GM12872 (cell line): Measurements from ENCODE around the gene NPW.

Experiments
- TF ChIP-seq, protein P1 (sequence below): IDR thresholded peaks from 3 replicates; pipeline ENCODE4 v1.5.1; 2011; ENCODE audit warnings: low read depth, mild to moderate bottlenecking, low read length, moderate library complexity; ENCODE audit not compliant: insufficient read depth

NPW gene

DNA sequence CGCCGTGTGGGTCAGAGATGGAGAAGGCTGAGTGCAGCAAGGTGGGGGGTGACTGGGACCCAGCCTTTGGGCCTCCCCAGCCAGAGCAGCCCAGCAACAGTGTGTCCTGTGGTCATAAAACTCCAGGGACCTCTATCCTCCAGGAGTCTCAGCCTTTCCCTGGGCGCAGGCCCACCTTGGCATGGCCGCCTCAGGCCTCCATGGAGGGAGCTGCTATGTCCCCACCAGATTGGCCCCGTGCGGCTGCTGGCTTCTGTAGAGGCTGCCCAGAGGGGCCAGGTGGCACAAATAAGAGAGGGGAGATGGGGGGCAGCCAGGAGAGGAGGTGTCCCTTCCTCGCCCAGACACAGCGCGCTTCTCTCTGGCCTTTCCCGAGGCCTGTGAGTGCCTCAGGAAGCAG, 32.4 kb upstream of the NPW start:
- TF ChIP-seq, protein P1, sequence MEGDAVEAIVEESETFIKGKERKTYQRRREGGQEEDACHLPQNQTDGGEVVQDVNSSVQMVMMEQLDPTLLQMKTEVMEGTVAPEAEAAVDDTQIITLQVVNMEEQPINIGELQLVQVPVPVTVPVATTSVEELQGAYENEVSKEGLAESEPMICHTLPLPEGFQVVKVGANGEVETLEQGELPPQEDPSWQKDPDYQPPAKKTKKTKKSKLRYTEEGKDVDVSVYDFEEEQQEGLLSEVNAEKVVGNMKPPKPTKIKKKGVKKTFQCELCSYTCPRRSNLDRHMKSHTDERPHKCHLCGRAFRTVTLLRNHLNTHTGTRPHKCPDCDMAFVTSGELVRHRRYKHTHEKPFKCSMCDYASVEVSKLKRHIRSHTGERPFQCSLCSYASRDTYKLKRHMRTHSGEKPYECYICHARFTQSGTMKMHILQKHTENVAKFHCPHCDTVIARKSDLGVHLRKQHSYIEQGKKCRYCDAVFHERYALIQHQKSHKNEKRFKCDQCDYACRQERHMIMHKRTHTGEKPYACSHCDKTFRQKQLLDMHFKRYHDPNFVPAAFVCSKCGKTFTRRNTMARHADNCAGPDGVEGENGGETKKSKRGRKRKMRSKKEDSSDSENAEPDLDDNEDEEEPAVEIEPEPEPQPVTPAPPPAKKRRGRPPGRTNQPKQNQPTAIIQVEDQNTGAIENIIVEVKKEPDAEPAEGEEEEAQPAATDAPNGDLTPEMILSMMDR, result no peak

- TF ChIP-seq, protein P1, result no peak
Observed at GRCh38 chr16:1989209-1990100, 30.1 kb upstream of the NPW start, which contains the start of gene SYNGR3. TSS of gene SYNGR3 (plus strand) at chr16:1989970. CDS start at chr16:1990103, 133 bp downstream.

DNA sequence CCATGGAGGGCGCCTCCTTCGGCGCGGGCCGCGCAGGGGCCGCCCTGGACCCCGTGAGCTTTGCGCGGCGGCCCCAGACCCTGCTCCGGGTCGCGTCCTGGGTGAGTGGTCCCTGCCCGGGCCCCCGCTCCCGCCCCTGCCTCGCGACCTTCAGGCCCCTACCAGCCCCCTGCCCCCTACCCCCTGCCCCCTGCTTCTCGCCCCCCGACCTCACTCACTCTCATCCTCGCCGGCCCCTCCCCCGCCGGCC, 29.6 kb upstream of the NPW start:
- TF ChIP-seq, protein P1, result no peak

DNA sequence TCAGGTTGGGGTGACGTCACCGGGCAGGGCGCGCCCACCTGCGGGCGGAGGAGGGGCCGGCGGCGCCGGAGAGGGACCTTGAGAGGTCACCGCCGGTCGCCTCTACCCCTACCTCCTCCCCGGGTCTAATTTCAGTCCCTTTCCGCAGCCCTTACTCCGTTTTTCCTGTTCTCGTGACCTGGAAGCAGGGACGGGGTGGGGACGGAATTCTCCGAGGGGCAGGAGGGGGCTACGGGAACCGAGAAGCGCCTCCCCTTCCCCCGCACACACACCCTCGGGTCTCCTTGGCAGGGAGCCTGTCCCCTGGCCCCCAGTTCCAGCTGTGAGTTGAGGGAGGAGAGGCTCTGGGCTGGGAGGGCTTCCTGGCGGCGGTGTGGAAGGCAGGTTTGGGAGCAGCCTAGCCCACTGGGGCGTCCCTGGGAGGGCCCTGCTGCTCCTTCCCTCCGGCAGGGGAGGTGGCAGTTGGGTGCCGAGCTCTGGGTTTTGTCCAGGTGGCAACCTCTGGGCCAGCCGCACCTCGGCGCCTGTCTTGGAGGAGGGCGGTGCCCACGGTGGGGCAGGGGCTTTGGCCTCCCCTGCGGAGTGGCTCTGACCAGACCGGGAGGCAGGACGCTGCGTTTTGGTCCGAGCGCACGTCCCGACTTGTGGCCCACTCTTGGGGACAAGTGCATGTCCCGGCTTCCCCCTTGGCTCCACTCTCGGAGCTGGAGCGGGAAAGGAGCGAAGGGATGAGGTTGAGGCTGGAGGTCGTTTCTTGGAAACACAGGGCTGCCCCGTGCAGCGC, 29.0 kb upstream of the NPW start:
- TF ChIP-seq, protein P1, result no peak

- TF ChIP-seq, protein P1, result no peak
Observed at GRCh38 chr16:1991135-1991551, 28.4 kb upstream of the NPW start.

GRCh38 chr16:1991588-1991947, 28.0 kb upstream of the NPW start:
- TF ChIP-seq, protein P1, result no peak

DNA sequence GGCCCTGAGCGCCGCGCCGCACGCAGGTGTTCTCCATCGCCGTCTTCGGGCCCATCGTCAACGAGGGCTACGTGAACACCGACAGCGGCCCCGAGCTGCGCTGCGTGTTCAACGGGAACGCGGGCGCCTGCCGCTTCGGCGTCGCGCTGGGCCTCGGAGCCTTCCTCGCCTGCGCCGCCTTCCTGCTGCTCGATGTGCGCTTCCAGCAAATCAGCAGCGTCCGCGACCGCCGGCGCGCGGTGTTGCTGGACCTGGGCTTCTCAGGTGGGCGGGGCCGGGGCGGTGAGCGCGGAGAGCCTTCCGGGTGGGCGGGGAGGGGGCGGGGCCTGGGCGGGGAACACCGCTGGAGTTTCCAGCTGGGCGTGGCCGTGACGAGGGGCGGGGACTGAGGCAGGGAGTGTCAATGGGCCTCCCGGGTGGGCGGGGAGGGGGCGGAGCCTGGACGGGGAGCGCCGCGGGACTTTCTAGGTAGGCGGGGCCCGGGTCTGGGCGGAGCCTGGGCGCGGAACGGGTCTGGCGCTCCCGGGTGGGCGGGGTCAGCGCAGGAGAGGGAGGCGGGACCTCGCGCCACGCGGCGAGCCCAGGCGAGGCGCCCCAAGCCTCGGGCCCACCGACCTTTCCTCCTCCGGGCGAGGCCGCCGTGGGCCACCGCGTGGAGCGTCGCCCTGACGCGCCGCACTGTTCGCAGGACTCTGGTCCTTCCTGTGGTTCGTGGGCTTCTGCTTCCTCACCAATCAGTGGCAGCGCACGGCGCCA, 27.5 kb upstream of the NPW start:
- TF ChIP-seq, protein P1, result no peak
